HepG2 (cell line): ENCODE data around the gene SH3PXD2A. TPM values are rescaled to one million over a fixed set of nuclear protein-coding genes. Genes with fewer than 3 reads are reported as not detected.

Source experiments
- GLI4 ChIP-seq: sonication (generic); formaldehyde crosslinking; IDR thresholded peaks from 2 replicates; pipeline ENCODE4 v1.5.1; 2020; ENCODE audit warnings: missing genetic modification reagents, mild to moderate bottlenecking, moderate library complexity, borderline replicate concordance
- HMG20A ChIP-seq: IDR thresholded peaks from 2 replicates; pipeline ENCODE4 v1.6.1; 2016; ENCODE audit warnings: borderline replicate concordance
- NFKBIZ ChIP-seq: IDR thresholded peaks from 2 replicates; pipeline ENCODE4 v1.6.1; 2018; ENCODE audit warnings: missing genetic modification reagents, missing compliant biosample characterization
- NRL ChIP-seq: sonication (generic); formaldehyde crosslinking; IDR thresholded peaks from 2 replicates; pipeline ENCODE4 v1.5.0; 2020; ENCODE audit warnings: missing genetic modification reagents, mild to moderate bottlenecking, moderate library complexity, borderline replicate concordance
- SMAD3 ChIP-seq: sonication (generic); formaldehyde crosslinking; IDR thresholded peaks from 2 replicates; pipeline ENCODE4 v1.4.0; 2020; ENCODE audit warnings: missing genetic modification reagents
- YEATS4 ChIP-seq: sonication (generic); formaldehyde crosslinking; IDR thresholded peaks from 2 replicates; pipeline ENCODE4 v1.4.0; 2020; ENCODE audit warnings: missing genetic modification reagents, borderline replicate concordance
- ZNF160 ChIP-seq: sonication (generic); formaldehyde crosslinking; IDR thresholded peaks from 2 replicates; pipeline ENCODE4 v1.8.0; 2022; ENCODE audit warnings: mild to moderate bottlenecking, inconsistent platforms, missing genetic modification reagents
- ZNF253 ChIP-seq: sonication (generic); formaldehyde crosslinking; IDR thresholded peaks from 2 replicates; pipeline ENCODE4 v1.8.0; 2022; ENCODE audit warnings: mild to moderate bottlenecking, missing genetic modification reagents, borderline replicate concordance
- ZNF547 ChIP-seq: sonication (generic); formaldehyde crosslinking; IDR thresholded peaks from 2 replicates; pipeline ENCODE4 v1.5.1; 2020; ENCODE audit warnings: mild to moderate bottlenecking, missing genetic modification reagents
- polyA plus RNA-seq, 8 experiments: library from polyadenylated mRNA; depleted of rRNA in 3 of 8; stranded (reverse) in 7 of 8; unstranded in 1 of 8; fragments of >200 nt; fragmentation: Illumina TruSeq in 4 of 8; extraction: Trizol in 4 of 8; gene quantifications; 2 replicates each; pipeline versions ENCODE4 v1.2.1 to v1.2.3, GENCODE V29; 2011 to 2016; ENCODE audit warnings: low read depth in 4 of 8, missing spikeins in 1 of 8, mixed read lengths in 1 of 8; ENCODE audit not compliant: insufficient read depth in 1 of 8
- total RNA-seq, 5 experiments: library from RNA; depleted of rRNA; stranded (reverse); fragments of >200 nt; fragmentation: Illumina TruSeq; extraction: Trizol; gene quantifications; 2 replicates each; pipeline ENCODE4 v1.2.3, GENCODE V29; 2016; ENCODE audit warnings: low read depth in 1 of 5
- TF ChIP-seq, protein P1 (sequence below), 2 experiments: fragments of 450-650 bp in 1 of 2; sonication (generic) in 1 of 2; formaldehyde crosslinking in 1 of 2; IDR thresholded peaks; 2 replicates each; pipeline versions ENCODE4 v1.6.1 to v1.8.0; 2016 to 2022; ENCODE audit warnings: antibody characterized with exemption in 1 of 2, mild to moderate bottlenecking in 1 of 2, missing genetic modification reagents in 1 of 2
- TF ChIP-seq, protein P2 (sequence below): sonication (generic); formaldehyde crosslinking; IDR thresholded peaks from 2 replicates; pipeline ENCODE4 v1.4.0; 2020; ENCODE audit warnings: low read depth, missing genetic modification reagents
- TF ChIP-seq, protein P3 (sequence below): sonication (generic); formaldehyde crosslinking; IDR thresholded peaks from 2 replicates; pipeline ENCODE4 v1.4.0; 2020; ENCODE audit warnings: missing genetic modification reagents

Gene SH3PXD2A
- total and polyA plus RNA-seq, 2 of the 13 experiments (the other 11 are each of a cell fraction or from before 2014, with no cell fraction given): 11.1 to 11.3 TPM

DNA sequence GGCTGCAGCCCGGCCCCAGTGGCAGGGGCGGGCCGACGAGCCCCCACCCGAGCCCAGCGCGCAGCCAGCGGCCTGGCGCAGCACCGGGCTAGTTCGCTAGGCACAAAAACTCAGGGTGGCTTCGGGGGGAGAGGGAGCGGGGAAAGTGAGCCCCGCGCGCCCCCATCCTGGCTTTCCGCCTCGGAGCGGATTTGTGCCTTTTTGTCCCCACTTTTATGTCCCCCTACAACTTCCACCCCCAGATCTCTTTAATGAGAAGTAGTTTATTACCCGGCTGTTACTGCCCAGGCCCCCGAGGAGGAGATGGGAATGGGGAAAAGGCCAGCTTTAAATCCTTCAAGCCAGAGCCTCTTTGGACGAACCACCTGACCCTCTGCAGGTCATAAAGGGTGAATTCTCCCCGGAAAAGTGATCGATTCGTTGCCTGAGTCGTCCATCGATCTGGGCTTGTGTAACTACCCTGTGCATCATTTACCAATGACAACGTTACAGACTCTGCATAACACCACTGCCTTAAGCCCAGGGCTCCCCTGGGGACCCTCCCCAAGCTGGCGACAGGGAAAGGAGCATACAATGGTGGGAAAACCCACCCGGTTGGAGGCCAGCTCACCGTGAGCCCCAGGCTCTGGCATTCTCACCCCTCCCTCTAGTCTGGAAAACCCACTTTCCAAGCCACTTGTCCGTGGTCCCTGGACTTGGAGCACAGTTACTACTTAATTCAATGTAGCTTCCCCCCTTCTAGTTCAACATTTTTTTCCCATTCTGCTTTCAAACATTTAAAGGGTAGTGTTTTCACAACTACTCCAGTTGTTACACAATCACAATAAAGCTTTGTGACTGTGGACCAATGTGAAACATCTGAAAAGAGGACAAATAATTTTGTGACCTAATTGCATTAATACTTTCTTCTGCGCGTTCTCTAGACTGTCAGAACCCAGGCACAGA is 748 bp upstream of the SH3PXD2A start (continued):
- TF ChIP-seq NRL (CRISPR knock-in tag): peak; percentile 69; the same call in 1 of the 2 replicates
- no peak for TF ChIP-seq ZNF253 (CRISPR knock-in tag)
- TF ChIP-seq, protein P1, sequence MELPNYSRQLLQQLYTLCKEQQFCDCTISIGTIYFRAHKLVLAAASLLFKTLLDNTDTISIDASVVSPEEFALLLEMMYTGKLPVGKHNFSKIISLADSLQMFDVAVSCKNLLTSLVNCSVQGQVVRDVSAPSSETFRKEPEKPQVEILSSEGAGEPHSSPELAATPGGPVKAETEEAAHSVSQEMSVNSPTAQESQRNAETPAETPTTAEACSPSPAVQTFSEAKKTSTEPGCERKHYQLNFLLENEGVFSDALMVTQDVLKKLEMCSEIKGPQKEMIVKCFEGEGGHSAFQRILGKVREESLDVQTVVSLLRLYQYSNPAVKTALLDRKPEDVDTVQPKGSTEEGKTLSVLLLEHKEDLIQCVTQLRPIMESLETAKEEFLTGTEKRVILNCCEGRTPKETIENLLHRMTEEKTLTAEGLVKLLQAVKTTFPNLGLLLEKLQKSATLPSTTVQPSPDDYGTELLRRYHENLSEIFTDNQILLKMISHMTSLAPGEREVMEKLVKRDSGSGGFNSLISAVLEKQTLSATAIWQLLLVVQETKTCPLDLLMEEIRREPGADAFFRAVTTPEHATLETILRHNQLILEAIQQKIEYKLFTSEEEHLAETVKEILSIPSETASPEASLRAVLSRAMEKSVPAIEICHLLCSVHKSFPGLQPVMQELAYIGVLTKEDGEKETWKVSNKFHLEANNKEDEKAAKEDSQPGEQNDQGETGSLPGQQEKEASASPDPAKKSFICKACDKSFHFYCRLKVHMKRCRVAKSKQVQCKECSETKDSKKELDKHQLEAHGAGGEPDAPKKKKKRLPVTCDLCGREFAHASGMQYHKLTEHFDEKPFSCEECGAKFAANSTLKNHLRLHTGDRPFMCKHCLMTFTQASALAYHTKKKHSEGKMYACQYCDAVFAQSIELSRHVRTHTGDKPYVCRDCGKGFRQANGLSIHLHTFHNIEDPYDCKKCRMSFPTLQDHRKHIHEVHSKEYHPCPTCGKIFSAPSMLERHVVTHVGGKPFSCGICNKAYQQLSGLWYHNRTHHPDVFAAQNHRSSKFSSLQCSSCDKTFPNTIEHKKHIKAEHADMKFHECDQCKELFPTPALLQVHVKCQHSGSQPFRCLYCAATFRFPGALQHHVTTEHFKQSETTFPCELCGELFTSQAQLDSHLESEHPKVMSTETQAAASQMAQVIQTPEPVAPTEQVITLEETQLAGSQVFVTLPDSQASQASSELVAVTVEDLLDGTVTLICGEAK (IDR thresholded peaks at IDR 0.05): no peak
- TF ChIP-seq, protein P1 (CRISPR knock-in tag; IDR thresholded peaks at IDR 0.05): no peak
- TF ChIP-seq SMAD3: 0 out of 2 replicates have a peak, but pooled peaks have one; percentile 72
- TF ChIP-seq ZNF160: 0 out of 2 replicates have a peak, but pooled peaks have one; percentile 26
- peak; percentile 69; the same call in 1 of the 2 replicates for TF ChIP-seq YEATS4 (CRISPR knock-in tag)
- TF ChIP-seq, protein P2, sequence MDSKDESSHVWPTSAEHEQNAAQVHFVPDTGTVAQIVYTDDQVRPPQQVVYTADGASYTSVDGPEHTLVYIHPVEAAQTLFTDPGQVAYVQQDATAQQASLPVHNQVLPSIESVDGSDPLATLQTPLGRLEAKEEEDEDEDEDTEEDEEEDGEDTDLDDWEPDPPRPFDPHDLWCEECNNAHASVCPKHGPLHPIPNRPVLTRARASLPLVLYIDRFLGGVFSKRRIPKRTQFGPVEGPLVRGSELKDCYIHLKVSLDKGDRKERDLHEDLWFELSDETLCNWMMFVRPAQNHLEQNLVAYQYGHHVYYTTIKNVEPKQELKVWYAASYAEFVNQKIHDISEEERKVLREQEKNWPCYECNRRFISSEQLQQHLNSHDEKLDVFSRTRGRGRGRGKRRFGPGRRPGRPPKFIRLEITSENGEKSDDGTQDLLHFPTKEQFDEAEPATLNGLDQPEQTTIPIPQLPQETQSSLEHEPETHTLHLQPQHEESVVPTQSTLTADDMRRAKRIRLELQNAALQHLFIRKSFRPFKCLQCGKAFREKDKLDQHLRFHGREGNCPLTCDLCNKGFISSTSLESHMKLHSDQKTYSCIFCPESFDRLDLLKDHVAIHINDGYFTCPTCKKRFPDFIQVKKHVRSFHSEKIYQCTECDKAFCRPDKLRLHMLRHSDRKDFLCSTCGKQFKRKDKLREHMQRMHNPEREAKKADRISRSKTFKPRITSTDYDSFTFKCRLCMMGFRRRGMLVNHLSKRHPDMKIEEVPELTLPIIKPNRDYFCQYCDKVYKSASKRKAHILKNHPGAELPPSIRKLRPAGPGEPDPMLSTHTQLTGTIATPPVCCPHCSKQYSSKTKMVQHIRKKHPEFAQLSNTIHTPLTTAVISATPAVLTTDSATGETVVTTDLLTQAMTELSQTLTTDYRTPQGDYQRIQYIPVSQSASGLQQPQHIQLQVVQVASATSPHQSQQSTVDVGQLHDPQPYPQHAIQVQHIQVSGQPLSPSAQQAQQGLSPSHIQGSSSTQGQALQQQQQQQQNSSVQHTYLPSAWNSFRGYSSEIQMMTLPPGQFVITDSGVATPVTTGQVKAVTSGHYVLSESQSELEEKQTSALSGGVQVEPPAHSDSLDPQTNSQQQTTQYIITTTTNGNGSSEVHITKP (CRISPR knock-in tag): peak; percentile 56; the same call in 1 of the 2 replicates
- TF ChIP-seq HMG20A: peak; percentile 55; the same call in 1 of the 2 replicates
- TF ChIP-seq NFKBIZ (CRISPR knock-in tag): 0 out of 2 replicates have a peak, but pooled peaks have one; percentile 36
- no peak for TF ChIP-seq ZNF547 (CRISPR knock-in tag)
- peak; percentile 26; the same call in 1 of the 2 replicates for TF ChIP-seq GLI4 (CRISPR knock-in tag)
- TF ChIP-seq, protein P3, sequence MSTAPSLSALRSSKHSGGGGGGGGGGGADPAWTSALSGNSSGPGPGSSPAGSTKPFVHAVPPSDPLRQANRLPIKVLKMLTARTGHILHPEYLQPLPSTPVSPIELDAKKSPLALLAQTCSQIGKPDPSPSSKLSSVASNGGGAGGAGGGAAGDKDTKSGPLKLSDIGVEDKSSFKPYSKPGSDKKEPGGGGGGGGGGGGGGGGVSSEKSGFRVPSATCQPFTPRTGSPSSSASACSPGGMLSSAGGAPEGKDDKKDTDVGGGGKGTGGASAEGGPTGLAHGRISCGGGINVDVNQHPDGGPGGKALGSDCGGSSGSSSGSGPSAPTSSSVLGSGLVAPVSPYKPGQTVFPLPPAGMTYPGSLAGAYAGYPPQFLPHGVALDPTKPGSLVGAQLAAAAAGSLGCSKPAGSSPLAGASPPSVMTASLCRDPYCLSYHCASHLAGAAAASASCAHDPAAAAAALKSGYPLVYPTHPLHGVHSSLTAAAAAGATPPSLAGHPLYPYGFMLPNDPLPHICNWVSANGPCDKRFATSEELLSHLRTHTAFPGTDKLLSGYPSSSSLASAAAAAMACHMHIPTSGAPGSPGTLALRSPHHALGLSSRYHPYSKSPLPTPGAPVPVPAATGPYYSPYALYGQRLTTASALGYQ (CRISPR knock-in tag): 0 out of 2 replicates have a peak, but pooled peaks have one; percentile 58
